ENCODE data around the gene STX7. TPM values are rescaled to one million over a fixed set of nuclear protein-coding genes. Genes with fewer than 3 reads are reported as not detected.

Gene STX7
- total RNA-seq, 1 donor from 2014 or later, result 84.5 TPM

DNA sequence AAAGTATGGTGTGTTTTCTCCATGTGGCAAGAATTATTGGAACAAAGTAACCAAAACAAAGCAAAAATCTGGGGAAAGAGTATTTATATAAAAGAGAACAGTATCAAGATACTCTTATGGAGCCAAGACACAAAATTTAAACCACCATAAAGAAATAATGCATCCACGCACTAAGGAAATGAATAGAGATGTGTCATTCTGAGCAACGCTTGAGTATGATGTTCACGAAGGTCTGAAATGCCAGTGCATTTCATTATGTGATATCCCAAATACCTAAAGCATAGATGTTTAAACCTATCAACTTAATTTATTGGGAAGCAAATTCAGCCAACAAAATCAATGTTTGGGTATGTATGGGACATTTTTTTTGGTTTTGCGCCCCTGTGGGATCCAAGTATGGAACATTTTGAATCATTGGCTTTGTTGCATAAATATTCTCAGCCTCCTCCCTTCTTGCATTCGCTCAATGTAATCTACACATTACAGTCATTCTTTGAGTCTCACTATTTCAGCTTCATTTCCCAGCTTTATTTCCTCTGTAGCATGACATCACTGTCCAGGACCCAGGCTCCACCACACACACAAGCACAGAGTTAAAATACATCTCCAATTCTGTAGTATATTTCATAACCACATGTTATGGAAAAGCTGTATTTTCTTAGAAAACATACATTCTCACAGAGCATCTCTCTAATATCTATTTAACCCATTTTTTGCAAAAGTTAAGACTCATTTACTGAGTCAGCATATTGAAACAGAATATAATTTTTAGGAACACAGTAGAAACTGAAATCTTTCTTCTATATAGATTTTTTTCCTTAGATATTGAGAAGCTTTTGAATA is 100.0 kb downstream of the STX7 start:
- no peak for DNase-seq

DNA sequence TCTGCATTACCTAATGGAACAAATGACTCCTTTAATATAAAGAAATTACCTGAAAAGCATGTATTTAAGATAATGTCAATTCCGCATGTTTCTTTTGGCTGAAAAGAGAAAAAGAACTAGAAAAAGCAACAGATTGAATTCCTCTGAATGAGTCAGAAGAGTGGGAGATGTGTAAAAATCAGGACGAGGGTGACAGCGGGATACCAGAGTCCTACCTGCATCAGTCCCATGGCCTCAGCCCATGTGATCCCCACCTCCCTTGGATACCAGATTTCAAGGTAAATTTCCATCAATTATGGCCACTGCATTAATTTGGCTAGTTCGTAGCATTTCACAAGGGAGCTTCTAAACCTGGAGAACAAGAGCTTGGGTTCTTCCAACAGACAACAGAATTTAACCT is 101.6 kb downstream of the STX7 start:
- DNase-seq, result no peak

DNA sequence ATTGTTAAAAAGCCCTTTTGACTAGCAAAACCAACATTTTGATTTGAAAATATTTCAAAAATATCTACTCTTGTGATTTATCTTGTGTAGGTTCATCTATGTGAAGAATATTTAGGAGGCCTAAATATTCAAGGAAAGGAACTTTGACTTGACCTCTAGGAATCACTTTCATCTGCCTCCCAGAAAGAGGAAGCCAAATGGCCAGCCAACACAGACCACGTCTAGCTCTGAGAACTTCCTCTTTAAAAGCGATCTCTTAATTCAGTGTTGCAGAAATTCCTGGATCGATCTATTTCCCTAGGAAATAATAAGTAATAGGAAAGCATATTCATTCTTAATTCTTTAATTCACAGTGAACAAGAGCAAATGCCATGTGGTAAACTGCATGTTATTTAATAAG is 102.1 kb downstream of the STX7 start:
- no peak for DNase-seq

DNA sequence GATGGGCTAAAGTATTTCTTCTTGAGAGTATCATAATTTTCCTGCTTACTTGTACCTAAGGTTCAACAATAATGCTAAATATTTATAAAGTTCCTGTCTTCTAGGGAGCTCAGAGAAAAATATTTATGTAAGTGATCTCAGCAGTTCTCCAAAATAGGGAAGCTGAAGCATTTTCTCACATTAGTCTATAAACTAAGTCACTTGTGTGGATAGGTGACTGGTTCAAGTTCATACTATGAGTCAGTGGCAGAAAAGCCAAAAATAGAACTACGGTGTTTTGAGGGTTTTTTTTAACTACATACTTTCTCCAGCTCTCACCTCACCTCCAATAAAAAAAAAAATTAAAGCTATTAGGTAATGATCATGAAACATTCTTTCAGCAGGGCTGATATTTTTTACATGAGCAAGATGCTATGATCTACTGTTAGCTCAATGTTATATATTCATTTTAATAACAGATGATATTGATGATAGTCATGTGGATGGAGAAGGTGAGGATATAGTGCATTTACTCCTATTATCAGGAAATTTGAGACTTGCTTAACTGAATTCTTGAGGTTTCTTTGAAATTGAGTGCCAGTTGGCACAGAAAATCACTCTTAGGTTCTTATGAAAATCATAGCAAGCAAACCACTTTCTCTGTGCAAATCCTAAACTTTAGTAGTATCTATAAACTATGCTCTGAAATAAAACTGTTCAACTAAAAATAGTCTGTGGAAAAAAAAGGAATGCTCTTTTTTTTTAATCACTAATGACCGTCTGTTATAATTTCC is 107.6 kb downstream of the STX7 start:
- no peak for DNase-seq

DNA sequence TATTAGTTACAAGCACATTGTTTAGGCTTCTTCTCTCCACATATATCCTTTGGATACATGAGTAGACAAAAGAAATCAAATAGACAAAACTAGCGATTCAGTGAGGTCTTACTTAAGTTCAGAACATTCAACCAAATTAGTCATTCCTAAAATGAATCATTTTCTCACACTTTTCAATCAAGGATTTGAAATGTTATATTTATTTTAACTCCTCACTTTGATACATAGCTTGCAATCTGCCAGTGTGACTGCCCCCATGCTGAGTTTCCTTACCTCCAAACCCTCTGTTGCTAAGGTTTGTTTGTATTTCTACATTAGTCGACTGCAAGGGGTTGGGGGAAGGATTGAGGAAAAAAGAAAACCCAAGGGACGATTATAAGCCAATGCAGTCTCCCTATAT is 108.2 kb downstream of the STX7 start:
- DNase-seq, result no peak

DNA sequence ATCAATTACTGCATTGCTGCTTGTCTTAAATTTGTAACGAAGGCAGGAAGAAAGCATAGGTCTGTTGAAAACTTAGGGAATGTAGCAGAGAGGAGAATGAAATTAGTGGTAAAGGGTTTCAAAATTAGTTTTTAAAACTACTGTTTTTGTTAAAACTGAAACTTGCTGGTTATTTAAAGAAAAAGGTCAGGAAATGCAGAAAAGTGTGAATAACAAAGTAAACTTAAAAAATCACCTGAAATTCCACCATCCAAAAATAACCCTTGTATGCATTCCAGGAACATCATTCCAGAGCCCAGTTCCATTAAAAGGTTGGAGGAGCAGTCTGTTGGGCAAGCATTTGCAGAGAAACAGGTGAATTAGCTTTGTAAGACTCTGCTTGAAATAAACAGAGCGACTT is 108.6 kb downstream of the STX7 start:
- DNase-seq, result no peak

DNA sequence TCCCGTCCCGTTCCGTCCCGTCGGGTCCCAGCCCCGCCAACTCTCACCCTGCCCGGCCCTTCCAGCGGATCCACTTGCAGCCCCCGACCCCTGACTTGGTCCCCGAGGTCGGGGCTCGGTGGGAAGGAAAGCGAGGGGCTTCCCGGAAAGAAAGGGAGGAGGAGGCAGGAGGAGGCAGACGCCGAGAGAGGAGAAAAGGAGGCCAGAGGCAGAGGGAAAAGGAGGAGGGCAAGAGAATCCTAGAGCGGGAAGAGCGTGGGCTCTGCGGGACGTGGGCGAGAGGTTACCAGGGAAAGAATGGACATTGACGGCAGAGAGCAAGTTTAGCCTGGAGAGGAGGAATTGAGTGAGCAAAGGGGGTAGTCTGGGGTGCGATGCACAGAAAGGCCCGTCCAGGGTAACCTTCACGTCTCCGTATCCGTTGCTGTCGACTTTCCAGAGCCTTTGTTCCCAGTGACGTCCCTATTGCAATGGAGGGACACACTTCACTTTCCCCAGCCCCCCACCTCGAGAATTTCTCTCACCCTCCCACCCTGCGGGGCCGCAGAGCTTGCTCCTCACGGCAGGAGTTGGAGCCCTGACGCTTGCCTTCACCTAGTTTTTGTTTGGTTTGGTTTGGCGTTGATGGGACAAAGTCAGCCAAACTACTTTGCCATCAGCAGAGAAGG is 111.2 kb downstream of the STX7 start:
- DNase-seq, result no peak

DNA sequence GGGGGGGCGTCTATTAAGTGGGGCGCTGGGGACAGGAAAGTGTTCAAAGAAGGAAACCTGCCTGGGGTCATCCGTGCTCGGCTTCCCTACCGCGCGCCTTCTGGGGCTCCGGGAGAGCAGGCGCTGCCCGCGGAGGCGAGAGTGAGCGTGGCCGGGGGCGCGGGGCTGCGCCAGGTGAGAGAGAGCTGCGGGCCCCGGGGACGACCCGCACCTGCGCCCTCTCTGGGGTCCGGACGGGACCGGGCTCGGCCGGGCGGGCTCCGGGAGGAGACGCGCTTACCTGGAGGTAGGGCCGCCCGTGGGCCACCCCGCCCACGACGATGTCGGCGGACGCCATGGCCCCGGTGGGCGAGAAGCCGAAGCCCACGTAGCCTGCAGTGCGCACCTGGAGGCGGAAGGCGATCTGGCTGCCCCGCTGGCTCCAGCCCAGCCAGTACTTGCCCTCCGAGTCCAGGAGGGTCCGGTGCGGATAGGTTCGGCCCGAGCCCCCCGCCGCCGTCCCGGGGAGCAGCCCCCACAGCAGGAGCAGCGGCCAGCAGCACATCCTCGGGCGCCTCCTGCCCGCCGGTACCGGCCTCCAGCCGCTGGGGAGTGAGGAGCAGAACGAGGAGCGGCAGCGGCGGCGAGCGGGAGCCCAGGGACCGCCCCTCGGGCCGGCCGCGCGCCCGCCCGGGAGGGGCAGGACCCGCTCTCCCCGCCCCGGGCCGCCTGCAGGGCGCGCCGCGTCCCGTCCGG is 111.9 kb downstream of the STX7 start, which contains the start of gene MOXD1:
Gene MOXD1, minus strand, starts transcription at position 593 of the 735 bp plus-strand sequence. Its CDS starts 49 bp downstream, at position 544.
- no peak for DNase-seq

DNA sequence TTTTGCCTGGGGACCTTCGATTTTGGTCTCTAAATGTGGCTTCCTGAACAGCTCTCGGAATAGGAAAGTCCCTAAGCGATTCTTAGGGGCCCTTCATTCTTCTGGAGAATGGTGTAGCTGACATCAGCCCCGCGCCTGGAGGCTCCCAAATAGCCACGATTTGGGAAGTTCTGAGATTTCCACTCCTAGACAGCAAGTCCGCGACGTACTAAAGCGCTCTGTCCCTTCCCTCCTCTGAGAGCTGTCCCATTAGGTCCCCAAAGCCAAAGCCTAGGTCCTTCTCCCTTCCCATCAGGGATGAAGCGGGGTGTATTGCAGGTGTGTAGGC is 112.4 kb downstream of the STX7 start:
- no peak for DNase-seq

DNA sequence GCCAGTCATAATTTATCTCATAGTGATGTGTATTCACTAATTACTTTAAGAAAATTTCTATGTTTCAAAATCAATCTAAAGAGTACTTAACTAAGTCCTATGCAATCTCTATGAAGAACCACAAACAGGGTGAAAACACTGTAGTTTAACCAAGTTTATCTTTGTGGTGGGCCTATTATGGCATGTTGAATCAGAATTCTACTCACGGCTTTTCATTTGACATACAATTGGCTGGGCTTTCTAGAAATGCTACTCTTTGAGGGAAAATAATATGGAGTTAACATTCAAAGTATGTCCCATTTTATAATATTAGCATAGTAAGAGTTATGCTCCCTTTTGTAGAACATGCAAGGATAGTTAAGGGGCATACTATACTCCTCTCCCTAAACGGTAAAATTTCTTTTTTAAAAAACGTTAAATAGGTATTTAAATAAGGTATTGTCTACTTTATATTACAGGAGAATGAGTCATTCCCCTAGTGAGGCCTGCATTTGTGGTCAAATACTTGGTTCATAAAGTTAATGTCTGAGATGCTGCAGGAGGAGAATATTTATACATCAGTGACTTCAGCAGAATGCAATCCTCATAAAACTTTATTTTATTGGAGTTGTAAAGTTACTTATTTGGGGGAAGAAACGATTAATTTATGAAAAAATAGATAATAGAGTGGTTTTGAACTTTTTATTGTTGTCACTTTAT is 113.4 kb downstream of the STX7 start:
- DNase-seq, result no peak

Small RNA genes within 50 kb of the gene (small RNA-seq; reads per million reads assigned to genes)
- gene TAAR7P, result not detected

Other genes with a start within 250 kb of the STX7 start
- 18.6 TPM for gene MOXD1, start 111.6 kb downstream of the STX7 start, total RNA-seq
- gene TAAR9, start 25.2 kb upstream of the STX7 start, total RNA-seq, result 0.31 TPM
- gene TAAR8, start 39.6 kb upstream of the STX7 start, total RNA-seq, result not detected
- gene TAAR6, start 57.2 kb upstream of the STX7 start, total RNA-seq, result not detected
- gene TAAR5, start 76.6 kb upstream of the STX7 start, total RNA-seq, result not detected
- gene TAAR2, start 111.2 kb upstream of the STX7 start, total RNA-seq, result not detected
- gene TAAR1, start 146.1 kb upstream of the STX7 start, total RNA-seq, result not detected
- gene VNN1, start 200.9 kb upstream of the STX7 start, total RNA-seq, result not detected
- 0.94 TPM for gene VNN2, start 244.8 kb upstream of the STX7 start, total RNA-seq

All from occipital lobe (tissue), 3 donors.